Astrocyte of the hippocampus (primary cell): ENCODE results near the gene KRTAP10-2.
"Not testable (repeated sequence)": the region's sequence is repeated elsewhere in the genome, so short reads cannot be mapped to it uniquely, and the experiment has no call there.

Experiments used
- DNase-seq: peaks from one replicate; pipeline ENCODE4 v3.0.0; 2011; ENCODE audit warnings: low read depth, low spot score

Gene KRTAP10-2

DNA sequence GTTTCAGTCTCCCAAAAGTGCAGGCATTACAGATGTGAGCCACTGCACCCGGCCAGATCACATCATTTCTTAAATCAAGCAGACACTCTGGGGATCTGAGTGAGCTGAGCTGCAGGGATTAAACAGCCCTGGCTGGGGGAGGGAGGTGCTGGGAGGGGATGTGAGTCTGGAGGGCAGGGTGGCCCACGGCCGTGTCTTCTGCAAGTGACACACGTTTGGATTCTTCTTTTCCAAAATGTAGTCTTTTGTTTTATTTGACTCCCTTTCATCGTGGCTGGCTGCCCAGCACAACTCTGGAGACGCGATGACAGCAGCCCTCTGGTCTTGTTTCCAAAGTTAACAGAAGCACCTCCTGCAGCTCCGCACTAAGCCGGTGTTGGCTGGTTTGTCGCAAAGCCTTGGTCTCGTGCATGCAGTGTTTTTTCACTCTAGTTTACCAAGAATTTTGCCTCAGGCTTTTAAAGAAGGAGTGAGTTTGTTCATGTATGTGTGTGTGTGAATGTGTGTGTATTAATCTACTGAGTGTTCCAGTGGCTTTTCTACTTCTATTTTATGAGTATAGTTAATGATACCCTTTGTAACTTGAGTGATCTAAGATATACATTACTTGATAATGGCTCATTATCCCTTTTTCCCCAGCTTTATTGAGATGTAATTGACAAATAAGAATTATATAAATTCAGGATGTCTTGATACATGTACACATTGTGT lies 31.9 kb upstream of the KRTAP10-2 start:
- DNase-seq = no peak

DNA sequence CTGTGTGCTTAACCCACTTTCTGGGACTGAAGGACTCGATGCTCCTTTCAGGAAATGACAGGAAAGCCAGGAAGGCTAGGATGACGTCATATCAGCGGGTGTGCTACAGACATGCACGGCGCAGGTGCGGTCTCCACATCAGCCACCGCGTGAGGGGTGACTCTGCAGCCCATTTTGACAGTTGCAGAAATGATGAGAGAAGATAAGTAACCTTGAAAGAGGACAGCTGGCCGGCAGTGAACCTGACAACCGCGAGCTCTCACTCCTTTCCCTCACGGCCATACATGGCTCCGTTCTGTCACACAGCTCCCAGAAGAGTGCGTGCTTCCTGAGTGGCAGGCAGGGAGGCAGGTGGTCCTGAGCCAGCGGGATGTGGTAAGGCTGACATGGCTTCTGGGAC lies 30.8 kb upstream of the KRTAP10-2 start:
- no peak for DNase-seq

DNA sequence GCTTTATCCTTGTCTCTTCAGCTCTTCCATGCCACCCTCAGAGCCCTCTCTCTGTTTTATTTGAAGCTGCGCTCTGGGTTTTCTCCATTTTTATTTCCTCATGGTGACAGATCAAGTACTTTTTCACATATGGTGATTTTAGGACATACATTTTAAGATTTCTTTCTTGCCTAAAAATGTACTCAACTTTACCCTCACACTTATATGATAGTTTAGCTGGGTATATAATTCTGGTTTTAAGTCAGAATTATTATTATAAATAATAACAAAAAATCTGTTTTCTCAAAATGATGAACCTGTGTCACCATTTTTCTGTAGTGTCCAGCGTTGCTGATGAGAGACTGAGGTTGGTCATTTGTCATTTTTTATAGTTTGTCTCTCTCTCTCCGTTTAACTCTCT lies 29.9 kb upstream of the KRTAP10-2 start:
- DNase-seq = no peak

DNA sequence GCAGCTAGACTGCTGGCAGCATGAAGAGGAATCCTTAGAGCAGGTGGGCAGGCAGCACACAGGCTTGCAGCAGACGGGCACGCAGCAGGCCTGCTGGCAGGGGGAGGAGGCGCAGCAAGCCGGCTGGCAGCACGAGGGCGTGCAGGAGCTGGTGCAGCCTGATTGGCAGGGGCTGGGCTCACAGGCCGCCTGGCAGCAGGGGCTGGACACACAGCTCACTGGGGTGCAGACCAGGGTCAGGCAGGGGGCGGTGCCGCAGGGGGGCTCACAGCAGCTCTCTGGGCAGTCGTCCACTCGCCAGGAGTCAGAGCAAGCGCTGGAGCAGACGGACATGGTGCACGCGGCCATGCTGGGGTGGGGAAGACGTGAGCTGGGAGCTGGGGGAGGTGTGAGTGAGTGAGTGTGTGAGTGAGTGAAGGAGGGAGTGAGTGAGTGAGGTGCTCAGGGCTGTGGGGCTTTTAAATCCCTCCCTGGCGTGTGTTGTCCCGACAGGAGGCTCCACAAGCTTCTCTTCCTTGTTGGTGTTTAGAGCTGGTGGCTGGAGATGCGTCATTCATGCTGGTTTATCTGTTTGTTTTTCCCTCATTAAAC lies 29.0 kb upstream of the KRTAP10-2 start, which contains the start of gene KRTAP10-5:
KRTAP10-5 (minus strand) TSS at position 374 of the 591 bp plus-strand sequence; CDS start at position 348, 26 bp downstream.
- not testable (repeated sequence) for DNase-seq

DNA sequence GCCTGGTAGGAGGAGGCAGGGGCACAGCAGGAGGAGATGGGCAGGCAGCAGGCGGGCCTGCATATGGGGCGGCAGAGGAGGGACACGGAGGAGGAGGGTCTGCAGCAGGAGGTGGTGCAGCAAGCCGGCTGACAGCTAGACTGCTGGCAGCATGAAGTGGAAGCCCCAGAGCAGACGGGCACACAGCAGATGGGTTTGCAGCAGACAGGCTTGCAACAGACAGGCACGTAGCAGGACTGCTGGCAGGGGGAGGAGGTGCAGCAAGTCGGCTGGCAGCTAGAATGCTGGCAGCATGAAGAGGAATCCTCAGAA lies 28.5 kb upstream of the KRTAP10-2 start:
- DNase-seq = no peak

DNA sequence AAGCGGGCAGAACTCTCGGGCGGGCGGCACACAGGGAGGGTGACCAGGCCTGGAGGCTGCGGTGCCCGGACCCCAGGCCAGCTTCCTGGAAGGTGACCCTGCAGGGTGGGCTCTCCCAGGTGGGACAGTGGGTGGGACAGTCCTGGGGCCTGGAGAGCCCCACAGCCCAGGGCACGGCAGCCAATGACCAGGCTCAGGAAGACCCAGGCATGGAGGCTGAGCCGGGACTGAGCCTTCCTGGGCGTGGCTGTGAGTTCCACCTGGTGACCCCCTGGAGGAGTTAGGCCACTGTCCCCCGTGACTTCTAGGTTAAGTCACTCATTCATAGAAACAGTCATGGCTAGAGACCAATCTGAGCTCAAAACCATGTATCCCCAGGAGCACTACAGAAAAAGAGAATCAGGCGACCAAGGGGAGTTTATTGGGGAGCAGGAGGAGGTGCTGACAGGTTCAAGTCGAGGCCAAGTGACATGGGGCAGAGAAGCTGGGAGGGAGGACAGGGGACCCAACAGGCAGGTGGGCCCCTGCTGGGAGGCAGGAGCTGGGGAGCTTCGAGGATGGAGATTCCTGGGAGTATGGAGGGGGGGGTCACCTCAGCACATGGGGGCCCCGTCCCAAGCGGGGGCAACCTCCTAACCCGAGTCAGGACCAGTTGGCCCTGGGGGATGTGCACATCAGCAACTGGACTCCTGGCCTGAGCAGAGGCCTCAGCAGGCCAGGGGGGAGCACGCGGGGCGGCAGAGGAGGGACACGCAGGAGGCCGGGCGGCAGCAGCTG lies 27.9 kb upstream of the KRTAP10-2 start:
- no peak for DNase-seq

DNA sequence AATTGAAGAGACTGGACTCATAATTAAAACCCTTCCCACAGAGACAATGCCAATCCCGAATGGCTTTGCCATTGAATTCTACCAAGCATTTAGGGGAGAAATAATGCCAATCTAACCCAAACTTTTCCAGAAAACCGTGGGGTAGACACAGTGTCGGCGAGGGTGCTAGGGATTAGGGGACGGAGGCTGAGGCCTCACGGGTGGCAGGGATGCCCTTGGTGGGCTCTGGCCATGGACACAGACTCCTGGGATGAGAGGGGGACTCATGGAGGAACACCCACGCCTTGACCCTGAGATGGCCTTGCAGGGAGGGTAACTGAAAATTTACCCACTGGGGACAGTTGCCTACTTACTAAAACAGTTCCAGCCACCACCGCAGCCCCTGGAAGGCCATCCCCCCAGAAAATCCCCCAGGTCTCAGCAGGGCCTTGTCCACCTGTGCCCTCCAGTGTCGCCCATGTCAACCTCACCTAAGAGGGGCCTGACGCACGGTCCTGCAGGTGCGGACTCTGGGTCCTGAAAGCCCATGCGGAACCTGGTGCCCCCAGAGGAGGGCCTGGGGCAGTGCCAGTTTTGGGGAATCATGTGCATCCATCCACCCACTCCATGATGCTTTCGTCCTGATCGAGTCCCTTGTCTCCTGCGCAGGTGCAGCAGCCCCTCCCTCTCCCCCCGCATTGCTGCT lies 27.2 kb upstream of the KRTAP10-2 start:
- DNase-seq = no peak

DNA sequence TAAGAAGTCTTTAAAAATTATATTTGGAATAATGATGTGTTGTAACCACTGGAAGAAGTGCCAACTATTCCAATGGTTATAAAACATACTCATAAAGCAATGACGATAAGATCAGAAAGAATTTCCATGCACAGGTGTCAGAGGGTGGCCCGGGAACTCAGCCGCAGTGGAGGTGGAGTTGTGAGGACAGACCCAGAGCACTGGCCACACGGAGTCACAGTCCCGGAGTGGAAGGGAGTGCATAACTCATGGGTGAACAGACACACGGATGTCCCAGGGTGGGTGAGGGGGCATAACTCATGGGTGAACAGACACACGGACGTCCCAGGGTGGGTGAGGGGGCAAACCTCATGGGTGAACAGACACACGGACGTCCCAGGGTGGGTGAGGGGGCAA lies 24.7 kb upstream of the KRTAP10-2 start:
- no peak for DNase-seq

DNA sequence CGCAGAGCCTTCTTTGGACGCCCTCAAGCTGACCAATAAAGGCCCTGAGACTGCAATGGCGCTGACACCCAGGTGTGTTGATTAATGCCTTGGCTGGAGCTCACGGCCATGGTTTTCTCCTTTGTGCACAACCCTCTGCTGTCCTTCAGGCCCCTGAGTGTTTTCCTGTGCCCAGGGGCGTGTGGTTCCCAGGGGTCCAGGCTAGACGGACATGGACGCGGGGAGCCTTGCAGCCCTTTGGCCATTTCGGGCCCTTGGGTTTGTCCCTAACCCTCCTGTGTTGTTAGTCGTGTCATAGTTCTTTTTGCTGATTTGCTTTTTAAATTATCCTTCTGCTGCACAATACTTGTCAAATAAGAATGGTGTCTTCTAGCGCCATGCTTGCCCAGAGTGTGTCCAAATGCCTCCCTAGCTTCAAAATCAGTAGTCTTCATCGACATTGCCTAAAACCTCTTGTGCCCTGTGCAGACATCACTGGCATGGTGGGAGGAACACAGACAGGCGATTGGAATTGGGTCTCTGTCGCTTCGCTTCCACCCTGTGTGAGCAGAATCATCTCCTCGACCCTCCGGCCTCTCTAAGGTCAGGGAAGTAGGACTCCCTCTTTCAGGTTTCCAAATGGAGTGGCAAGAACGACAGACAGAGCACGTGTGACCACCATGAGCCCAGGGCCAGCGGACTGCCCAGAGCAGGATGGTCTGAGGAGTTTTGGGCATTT lies 24.2 kb upstream of the KRTAP10-2 start:
- no peak for DNase-seq

DNA sequence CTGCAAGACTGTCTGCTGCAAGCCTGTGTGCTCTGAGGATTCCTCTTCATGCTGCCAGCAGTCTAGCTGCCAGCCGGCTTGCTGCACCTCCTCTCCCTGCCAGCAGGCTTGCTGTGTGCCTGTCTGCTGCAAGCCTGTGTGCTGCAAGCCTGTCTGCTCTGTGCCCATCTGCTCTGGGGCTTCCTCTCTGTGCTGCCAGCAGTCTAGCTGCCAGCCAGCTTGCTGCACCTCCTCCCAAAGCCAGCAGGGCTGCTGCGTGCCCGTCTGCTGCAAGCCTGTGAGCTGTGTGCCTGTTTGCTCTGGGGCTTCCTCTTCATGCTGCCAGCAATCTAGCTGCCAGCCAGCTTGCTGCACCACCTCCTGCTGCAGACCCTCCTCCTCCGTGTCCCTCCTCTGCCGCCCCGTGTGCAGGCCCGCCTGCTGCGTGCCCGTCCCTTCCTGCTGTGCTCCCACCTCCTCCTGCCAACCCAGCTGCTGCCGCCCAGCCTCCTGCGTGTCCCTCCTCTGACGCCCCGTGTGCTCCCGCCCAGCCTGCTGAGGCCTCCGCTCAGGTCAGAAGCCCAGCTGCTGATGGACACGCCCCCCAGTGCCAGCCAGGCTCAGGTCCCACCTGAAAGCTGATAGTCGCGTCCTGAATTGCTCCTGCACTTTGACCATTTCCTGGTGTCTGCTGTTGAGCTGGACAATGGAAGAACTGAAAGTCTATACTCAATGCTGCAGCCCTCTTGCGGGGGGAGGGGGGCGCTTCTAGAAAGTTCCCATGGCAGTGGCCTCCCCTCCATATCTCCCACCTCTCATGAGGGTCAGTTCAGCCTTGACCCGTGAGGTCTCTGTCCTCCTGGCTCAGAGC lies 23.4 kb upstream of the KRTAP10-2 start:
- no peak for DNase-seq

DNA sequence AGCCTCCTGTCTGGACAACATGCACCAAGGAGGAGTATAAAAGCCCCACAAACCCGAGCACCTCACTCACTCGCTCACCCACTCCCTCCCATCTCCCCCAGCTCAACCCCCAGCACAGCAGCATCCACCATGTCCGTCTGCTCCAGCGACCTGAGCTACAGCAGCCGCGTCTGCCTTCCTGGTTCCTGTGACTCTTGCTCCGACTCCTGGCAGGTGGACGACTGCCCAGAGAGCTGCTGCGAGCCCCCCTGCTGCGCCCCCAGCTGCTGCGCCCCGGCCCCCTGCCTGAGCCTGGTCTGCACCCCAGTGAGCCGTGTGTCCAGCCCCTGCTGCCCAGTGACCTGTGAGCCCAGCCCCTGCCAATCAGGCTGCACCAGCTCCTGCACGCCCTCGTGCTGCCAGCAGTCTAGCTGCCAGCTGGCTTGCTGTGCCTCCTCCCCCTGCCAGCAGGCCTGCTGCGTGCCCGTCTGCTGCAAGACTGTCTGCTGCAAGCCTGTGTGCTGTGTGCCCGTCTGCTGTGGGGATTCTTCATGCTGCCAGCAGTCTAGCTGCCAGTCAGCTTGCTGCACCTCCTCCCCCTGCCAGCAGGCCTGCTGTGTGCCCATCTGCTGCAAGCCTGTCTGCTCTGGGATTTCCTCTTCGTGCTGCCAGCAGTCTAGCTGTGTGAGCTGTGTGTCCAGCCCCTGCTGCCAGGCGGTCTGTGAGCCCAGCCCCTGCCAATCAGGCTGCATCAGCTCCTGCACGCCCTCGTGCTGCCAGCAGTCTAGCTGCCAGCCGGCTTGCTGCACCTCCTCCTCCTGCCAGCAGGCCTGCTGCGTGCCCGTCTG lies 22.5 kb upstream of the KRTAP10-2 start, which contains the start of gene KRTAP10-4:
KRTAP10-4 (plus strand) TSS at position 100 of the 827 bp plus-strand sequence; CDS start at position 130, 30 bp downstream.
- DNase-seq = not testable (repeated sequence)

DNA sequence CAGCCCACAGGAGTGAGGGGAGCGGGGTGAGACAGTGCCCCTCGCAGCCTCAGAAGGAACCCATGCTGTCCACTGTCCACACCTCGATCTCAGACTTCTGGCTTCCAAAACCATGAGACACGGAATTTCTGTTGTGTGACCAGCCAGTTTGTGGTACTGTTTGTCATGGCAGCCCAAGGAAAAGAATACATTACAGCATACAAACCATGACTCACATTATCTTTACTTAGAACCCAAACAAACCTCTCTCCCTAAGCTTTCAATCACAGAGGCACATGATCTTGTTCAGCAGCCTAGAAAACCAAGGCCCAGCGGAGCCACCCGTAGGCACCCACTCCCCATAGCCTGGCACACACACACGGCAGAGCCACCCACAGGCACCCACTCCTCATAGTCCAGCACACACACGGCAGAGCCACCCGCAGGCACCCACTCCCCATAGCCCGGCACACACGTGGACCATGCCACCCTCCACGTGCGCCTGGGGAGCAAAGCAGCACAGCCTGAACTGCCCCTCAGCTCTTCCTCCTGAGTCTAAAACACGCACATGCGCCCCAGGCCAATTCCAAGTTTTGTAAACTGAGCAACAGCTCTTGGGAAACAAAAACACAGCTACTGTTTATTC lies 21.8 kb upstream of the KRTAP10-2 start:
- DNase-seq = peak; percentile 55

DNA sequence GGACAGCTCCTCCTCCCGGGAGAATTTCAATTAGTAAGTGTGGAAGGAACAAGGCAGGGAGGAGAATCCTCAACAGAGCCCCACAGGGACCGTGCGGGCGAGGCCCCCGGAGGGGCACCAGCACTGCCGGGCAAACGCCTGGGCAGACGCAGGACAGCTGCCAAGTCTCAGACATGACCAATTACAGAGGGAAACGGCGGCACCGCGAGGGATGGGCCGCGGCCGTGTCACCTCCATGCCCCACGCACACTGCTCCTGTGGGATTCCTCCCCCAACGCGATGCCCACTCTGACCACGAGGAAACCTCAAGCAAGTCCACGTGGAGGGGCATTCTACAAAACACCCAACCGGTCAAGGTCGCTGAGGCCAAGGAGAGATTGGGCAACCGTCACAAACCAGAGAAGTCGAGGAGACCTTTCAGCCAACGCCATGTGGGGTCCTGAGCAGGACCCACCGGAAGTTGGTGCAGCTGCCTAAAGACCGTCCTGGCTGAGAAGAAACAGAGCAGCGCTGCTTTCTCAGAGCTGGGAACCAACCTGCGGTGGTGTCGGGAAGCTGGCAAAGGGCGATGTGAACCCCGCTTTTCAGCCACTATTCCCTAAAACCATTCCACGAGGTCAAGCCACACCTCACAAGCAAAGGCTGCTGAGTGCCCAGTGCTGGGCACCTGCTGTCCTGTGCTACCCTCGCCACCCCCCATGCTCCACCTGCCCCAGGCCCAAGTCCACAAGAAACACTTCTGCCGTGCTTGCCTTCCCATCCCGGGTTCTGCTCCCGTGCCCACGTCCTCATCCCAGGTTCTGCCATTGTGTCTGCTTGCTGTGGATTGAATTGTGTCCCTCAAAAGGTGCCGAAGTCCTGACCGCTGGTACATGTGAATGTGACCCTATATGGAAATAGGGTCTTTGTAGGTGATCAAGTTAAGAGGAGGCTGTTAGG lies 20.8 kb upstream of the KRTAP10-2 start:
- no peak for DNase-seq

DNA sequence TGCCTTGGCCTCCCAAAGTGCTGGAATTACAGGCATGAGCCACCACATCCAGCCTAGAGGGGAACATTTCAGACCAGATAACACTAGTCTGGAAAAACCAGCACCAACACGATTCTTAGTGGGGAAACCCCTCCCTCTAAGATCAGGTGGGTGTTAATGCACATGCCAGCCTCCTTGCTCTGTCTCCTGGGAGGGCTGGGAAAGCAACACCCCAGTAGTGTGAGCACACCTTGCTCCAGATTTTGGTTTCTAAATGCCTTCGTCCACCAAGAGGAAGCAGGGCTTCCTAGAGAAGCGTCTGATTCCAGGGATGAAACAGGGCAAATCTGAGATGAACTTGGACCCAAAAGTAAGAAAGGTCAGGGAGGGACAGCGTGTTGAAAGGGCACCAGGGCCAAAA lies 20.0 kb upstream of the KRTAP10-2 start:
- no peak for DNase-seq

DNA sequence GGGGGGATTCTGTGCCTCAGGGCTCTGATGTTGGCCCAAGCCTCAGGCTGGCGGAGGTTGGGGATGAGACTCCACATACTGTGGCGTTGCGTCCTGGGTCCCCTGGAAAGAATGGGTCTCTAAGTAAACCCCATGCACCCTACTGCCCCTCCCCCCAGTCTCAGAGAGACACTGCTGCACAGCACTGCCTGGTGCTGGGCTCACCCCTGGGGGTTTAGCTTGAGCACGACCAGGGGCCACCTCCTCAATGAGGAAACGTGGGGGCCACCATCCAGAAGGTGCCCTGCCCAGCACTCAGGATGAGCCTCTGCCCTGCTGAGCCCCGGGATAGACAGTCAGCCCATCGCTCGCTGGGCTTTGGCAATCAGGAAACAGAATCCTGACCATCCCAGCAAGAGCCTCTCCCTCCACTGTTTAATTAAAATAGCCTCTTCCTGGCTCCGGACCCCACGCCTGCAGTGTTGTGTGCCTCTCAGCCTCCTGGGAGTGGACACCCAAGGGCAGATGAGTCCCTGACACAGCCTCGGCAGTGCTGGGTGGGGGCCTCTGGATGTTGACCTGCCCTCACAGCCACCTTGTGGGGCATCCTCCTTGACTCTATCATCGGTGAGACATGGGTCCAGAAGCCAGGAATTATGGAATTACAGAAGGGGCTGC lies 18.7 kb upstream of the KRTAP10-2 start:
- DNase-seq = no peak

DNA sequence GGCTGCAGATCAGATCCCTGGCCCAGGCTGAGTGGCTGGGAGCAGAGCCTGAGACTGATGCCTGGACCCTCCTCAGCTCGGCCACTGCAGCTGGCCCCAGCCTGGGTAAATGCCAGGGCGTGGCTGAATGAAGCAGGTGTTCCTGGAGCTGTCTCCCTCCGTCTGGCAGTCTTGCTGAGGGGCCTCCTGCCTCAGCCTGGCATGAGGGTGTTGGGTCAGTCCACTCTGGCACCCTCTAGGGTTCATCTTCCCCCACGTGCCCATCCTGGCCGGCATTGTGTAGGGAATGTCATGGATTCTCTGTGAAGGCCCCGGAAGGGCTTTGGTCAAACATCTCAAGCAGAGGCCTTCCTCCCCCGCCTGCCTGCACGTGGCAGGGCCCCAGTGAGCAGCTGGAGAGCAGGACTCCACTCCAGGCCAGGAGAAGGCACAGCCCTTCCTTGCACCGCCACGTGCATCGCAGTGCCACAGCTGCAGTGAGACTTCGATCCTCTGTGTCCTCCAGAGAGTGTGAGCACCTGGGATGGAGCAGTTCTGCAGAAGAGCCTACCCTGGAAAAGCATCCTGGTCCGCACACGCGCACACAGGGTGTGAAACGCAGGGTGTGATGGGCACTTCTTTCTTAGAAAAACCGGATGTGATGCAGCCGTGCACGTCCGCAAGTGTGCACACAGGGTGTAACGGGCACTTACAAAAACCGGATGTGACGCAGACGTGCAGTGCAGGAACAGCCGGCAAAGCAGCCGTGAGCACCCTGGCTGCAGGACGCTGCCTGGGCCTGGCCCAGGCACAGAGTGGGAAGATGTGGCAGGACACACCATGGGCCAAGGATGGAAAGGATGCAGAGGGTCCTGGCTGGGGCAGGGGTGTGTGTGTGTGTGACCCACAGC lies 17.6 kb upstream of the KRTAP10-2 start:
- DNase-seq = no peak

DNA sequence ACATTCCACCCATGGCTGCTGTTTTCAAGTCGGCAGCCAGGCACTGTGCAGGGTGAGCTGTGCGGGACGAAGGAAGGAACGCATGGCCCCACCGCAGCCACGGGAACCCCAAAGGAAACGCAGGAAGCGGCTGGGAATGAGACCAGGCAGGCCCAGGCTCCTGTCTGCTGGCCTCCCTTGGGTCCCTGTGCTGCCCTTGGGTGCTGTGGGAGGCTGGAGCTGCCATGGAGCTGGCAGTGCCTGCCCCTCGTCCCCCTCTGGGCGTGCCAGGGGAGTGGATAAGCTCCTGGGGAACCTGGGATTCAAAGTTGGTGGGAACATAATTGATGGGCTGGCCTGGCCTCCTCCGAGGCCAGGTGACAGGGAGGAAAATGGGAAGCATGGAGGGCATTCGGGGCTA lies 17.0 kb upstream of the KRTAP10-2 start:
- DNase-seq = no peak
